ENCODE measurements around the gene KIF1B. TPM values are rescaled to one million over a fixed set of nuclear protein-coding genes. Genes with fewer than 3 reads are reported as not detected.

The KIF1B gene
- total RNA-seq, 1 experiment from 2014 or later: 57.7 TPM

- H2AFZ ChIP-seq (ENCODE audit: low read length): no peak overlapping the region
- H3K23me2 ChIP-seq (ENCODE audit: insufficient read length, low read depth, low read length, poor library complexity, severe bottlenecking): no peaks in the 10 kb centered on the region
- H3K27me3 ChIP-seq (ENCODE audit: insufficient read depth, low read length): no peaks in the 10 kb centered on the region
- no peak overlapping the region for H2AK5ac ChIP-seq (ENCODE audit: insufficient read length, low read length)
- H4K8ac ChIP-seq (replicated peaks; ENCODE audit: insufficient read length, low read depth, low read length): no peak overlapping the region
- Mint-ChIP-seq H3K36me3 (ENCODE audit: insufficient read depth in 1 of 3, low read depth in 3 of 3) (peaks cover 13 to 73% (median 64%) of the 10 kb centered on the region in 3 experiments; a peak in 6 of 7 replicates), H3K27ac (peak overlapping the region in 1 of 3 experiments; percentile 52; a peak in 2 of 7 replicates), H3K27me3 (ENCODE audit: low read depth) (no peaks in the 10 kb centered on the region), H3K4me1 (peaks cover 6 to 23% of the 10 kb centered on the region in 2 experiments), H3K9me3 (no peaks in the 10 kb centered on the region), H3K4me3 (no peak overlapping the region)
- DNase-seq: no peak
- no peak overlapping the region for H3K9ac ChIP-seq (ENCODE audit: extremely low read depth, insufficient read length, low read length)
- H3K79me2 ChIP-seq (ENCODE audit: insufficient read depth, low read length): no peaks in the 10 kb centered on the region
- no peak overlapping the region for H3K18ac ChIP-seq (ENCODE audit: insufficient read length, low read depth, low read length)
- no peak overlapping the region for H4K5ac ChIP-seq (ENCODE audit: insufficient read length, low read depth, low read length)
- no peak overlapping the region for H2BK5ac ChIP-seq (ENCODE audit: insufficient read length, low read length)
- H3K4me1 ChIP-seq (ENCODE audit: insufficient read depth, low read length): no peaks in the 10 kb centered on the region
- no peak overlapping the region for H3T11ph ChIP-seq (ENCODE audit: low read length)
- no peak overlapping the region for H3K4me2 ChIP-seq (ENCODE audit: insufficient read depth, insufficient read length, low read length)
- H3K9me3 ChIP-seq (ENCODE audit: control insufficient read depth, low read depth, low read length): no peaks in the 10 kb centered on the region
- no peak overlapping the region for H2BK15ac ChIP-seq (ENCODE audit: low read depth, low read length)
- H2BK20ac ChIP-seq (ENCODE audit: low read depth, low read length, poor library complexity, severe bottlenecking): no peak overlapping the region
- H3K23ac ChIP-seq (ENCODE audit: insufficient read length, low read depth, low read length): no peak overlapping the region
- no peaks in the 10 kb centered on the region for H3K79me1 ChIP-seq (ENCODE audit: insufficient read depth, low read depth, low read length, poor library complexity, severe bottlenecking)
- no peaks in the 10 kb centered on the region for H4K20me1 ChIP-seq (ENCODE audit: control insufficient read depth, insufficient read depth, insufficient read length)
- no peak overlapping the region for H3K56ac ChIP-seq (ENCODE audit: insufficient read length, low read depth, low read length)
- no peak overlapping the region for H3K27ac ChIP-seq (ENCODE audit: insufficient read length, low read depth, low read length)
- H2BK12ac ChIP-seq (ENCODE audit: insufficient read length, low read depth, low read length): no peak overlapping the region
- H4K91ac ChIP-seq (ENCODE audit: insufficient read length, low read depth, low read length): no peak overlapping the region
- no CpG with 5 or more reads among the region's 4 CpGs for WGBS (ENCODE audit: extremely low coverage, insufficient read length, low lambda C conversion rate)
- no peak overlapping the region for H2BK120ac ChIP-seq (ENCODE audit: low read depth, low read length, poor library complexity, severe bottlenecking)
- H3K14ac ChIP-seq (ENCODE audit: insufficient read depth, low read length): no peak overlapping the region
- TF ChIP-seq CTCF (conservative IDR thresholded peaks at IDR 0.05): no peak
- no peak overlapping the region for H3K4ac ChIP-seq (ENCODE audit: low read depth, low read length)
Measured at GRCh38 chr1:10339036-10339567, 128.7 kb downstream of the KIF1B start.
